ENCODE results near the gene OVCA2.

OVCA2 gene

DNA sequence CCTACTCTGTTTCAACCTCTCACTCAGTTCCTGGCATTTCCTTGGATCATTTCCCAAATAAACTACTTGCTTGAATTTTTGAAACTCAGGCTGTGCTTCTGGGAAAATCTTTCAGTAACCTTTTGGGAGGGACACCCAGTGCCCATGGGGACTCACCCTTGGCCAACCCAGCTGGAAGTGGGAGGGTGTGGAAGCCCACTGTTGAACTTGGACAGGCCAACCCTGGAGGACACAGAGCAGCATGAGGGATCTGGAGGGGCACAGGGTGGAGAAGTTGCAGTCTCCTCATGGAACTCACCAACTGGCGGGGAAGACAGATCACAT, 27.9 kb upstream of the OVCA2 start:
- no peak for DNase-seq (ENCODE audit: low spot score)

DNA sequence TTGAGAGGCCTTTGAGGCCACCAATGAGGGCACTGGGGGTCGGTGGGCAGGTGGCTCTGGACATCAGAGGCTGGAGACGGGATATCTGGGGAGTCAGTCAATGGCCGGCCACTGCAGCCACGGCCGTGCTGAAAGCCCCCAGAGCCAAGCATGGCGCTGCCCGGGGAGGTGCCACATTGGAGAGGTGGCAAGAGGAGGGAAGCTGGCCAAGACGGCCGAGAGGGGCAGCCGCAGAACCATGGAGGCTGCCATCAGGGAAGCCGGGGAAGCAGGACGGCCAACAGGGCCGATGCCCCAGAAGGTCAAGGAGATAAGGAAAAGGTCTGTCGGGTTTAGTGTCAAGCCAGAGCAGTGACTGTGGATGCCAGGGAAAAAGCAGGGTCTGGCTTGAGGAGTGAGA, 26.5 kb upstream of the OVCA2 start:
- no peak for DNase-seq (ENCODE audit: low spot score)

DNA sequence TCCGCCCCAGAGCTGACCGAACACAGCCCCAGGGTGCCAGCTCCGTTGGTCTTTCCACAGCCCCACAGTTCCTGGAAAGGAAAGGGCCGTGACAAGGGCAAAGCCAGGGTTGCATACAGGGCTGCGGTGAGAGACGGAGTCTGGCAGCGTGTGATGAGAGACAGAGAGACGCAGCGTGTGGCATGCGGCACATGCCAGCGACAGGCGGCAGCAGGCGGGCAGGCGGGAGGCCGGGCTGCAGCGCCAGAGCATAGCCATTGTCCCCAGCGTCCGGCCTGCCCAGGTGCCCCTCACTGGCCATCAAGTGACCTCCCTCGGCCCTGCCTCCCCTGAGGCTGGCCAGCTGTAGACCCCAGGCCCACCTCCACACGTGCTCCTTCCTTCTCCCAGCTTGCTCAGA, 25.3 kb upstream of the OVCA2 start:
- no peak for DNase-seq (ENCODE audit: low spot score)

DNA sequence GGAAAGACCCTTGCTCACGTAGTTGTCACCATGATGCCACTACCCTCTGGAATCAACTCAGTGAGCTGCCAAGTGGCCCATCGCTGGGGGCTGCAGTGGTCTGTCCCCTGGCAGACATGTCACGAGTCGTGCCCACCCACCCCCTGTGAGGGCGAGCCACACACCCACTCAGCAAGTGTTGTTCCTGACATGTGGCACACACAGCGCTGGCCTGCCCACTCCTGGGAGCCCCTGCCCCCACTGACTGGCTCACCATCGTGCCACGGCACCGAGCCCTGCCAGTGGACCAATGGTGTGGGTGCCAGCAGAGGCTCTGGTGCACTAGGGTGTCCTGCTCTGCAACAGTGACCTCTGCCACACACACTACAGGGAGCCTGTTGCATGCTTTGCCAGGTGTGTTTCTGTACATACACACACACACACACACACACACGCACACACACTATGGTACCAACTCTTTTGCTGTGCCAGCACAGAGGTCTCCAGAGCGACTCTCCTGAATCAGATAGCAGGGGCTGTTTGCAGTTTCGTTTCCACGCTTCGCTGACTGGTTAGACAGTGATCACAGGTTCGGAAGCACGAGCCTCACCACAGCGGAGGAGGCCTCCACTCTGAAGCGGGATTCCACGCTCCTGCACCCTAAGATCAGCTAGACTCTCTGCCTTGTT, 24.4 kb upstream of the OVCA2 start:
- DNase-seq (ENCODE audit: low spot score) = no peak

DNA sequence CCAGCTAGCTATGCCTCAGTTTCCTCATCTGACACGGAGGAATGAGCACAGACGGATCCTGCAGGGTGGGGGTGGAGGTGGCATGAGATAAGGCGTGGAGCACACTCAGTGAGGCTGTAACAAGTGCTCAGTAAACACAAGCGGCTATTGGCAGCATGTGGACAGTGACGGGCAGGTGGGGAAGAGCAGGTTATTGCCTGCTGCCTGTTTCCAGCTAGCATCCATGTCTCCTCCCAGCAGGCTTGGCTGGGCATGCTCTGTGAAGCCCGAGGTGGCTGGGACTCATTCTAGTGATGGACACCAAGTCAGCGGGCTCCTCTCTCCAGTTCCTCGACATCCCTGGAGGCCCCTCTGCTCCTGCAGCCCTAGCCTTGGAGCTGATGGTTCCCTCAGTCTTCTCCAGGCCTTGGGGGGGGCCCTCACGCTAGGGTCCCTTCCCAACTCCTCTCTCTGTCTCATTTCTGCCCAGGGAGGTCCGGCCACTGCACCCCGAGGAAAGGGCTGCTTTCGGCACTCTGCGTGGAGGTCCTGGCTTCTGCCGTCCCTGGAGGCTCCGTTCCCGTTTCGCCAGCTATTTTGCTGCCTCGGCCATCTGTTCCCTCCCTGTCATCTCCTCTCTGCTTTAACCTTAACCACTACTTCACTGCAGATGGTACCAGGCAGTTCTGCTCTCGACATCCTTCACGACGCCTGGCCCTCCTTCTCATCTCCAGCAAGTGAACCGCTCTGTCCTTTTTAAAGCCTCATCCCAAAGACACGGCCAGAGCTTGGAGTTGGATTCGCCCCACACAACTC, 22.9 kb upstream of the OVCA2 start:
- DNase-seq (ENCODE audit: low spot score) = no peak

DNA sequence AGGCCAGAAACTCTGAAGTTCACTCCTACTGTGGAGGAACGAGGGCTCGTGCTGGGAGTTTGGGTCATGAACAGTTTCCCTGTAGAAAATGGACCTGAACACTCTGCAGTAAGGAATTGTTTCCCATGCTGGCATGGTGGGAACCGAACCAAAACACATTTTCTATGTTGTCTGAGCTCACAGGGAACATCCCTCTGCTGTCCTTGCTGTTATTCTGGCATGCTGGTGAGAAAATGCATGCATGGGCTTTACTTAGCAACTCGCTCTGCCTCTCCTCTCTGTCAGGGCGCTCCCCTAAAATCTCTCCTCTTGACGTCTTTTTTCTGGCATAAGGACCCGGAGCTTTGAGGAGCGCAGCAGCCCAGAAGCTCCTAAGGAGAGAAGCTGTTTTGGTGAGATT, 22.1 kb upstream of the OVCA2 start:
- no peak for DNase-seq (ENCODE audit: low spot score)

DNA sequence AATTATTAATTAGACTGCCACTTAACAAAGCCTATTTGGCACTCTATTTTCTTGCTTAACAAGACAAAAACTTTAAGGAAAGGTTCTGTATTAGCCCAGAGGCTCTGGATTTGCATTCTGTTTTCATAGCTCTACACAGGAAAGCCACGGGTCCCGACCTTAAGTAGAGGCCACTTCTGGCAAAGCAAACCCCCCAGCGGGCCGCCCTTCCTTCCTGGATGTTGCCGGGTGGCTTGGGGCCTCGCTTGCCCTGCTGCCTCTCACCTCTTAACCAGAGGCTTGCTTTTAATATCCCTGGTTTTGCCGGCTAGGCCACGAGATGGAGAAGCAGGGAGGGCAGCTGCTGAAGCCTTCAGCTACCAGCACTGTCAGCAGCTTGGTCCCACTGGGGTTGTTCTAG, 21.1 kb upstream of the OVCA2 start:
- DNase-seq (ENCODE audit: low spot score) = no peak

DNA sequence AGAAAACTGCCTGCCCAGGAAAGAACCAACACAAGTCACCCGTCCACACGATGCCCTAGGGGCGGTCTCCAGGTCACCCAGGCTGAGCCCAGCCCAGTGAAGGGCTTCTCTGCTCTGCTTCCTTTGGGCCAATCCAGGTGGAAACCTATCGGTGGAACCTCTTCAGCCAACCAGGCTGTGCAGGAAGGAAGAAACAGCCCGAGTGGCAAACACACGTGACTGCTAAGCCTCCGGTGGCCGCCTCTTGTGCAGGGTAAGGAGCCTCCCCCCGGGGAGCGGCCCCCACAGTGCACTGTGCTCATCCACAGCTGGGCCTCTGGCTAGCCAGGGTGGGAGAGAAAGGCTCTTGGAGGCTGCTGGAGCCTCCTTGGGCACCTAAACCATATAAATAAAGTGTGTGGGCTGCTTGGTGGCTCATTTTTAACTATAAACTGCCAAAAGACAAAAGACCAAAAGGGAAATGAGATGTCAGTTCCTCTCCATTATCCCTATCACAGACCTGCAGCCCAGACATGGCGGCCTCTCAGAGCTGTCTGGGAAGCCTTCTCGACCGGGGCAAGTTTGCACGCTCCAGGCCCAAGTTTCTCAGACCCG, 19.1 kb upstream of the OVCA2 start:
- no peak for DNase-seq (ENCODE audit: low spot score)

DNA sequence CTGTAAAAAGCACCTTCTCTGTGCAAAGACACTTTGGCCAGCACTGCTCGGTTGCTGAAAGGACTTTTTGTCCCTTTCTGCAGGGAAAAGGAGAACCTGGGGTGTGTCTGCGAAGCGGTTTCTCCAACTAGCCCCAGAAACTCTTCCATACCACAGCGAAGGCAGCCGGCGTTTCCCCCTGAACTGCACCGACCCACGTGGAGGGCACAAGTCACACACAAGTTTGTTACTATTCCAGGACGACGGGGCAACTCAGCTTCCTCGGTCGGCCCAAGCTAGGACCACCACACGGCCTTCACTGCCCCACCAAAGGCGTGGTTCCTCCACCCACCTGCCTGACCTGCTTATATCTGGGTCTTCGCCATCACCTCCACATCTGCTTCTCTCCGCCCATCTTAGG, 18.6 kb upstream of the OVCA2 start:
- DNase-seq (ENCODE audit: low spot score) = no peak

DNA sequence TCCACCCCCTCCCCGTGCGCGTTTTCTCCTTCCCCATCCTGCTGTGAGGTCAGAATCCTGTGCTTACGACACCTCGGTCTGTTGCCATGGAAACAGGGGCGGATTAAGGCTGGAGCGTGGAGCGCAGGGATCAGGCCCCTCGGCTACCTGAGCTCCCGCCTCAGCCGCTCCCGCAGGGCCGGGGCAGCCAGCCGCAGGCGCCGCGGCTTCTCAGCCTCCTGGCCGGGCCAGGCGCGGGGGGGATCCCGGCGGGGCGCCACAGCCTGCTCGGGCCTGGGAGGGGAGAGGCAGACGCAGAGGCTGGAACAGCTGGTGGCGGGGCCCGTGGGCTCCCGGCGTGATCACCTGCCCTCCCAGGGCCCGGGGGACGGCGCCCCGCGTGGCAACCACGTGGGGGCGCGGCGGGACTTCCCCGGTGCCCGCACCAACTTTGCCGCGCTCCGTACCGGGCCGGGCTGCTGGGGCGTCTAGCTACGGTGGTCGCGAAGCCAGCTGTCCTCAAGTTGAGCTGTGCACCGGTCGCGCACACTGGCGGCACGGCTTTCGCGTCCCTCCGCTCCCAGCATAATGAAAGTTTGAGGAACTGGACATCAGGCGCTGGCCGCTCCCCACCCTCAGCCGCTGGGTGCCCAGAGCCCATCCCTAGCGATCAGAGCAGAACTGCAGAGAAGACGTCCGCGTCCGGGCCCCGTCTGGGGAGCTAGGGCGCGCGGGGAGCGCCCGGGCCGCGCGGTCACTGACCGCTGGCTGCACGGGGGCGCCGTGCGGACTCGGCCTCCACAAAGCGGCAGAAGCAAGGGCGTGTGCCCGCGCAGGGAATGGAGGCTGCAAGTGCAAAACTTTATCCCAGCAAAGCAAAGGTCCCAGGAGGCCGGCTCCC, 17.9 kb upstream of the OVCA2 start:
- DNase-seq (ENCODE audit: low spot score) = peak; percentile 29

DNA sequence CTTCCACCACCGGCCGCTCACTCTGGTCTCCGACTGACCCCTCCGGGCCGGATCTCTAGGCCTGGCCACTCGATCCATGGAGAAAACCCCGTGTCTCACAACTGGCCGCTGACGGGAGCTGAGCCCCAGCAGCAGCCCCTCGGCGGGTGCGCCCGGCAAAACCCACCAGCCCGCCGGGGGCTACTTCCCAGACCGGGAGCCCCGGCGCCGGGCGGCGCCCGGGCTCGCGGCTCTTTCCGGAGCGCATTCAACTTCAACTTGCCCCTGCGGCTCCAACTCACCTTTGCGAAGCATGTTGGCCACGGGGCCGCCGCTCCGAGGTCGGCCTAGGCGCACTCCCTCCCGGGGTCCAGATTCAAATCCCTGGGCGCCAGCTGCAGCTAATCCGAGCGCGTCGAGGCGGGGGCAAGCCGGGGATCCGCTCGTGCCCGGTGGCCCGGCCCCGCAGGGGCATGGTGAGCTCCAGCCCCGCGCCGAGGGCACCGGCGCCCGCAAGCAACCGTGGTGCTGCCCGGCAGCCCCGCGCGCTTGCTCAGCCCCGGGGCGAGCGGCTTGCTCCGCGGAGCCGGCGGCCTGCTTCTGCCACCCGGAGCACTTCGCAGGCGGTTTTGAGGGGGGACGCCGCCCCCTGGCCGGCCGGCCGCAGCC, 17.1 kb upstream of the OVCA2 start:
- no peak for DNase-seq (ENCODE audit: low spot score)

DNA sequence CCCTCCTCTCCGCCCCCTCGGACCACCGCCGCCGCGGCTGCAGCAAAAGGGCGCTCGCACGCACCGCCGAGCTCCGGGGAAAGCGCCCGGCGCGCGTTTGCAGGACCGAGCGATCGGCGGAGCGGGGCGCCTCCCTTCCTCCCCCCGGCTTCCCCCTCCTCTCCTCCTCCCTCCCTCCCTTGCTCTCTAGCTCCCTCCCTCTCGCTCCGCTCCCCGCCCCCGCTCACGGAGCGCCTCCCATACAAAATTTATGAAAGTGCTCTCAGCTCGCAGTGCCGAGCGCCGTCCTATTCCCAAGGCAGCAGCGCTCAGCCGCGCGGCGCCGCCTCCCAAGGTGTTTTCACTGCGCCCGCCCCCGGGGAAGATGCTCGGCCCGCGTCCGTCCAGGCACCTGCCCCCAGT, 16.6 kb upstream of the OVCA2 start, which contains the start of gene RTN4RL1:
Gene RTN4RL1, minus strand, starts transcription at position 115 of the 402 bp plus-strand sequence. CDS start 469 bp downstream, outside the sequence.
- peak; percentile 53 for DNase-seq (ENCODE audit: low spot score)

DNA sequence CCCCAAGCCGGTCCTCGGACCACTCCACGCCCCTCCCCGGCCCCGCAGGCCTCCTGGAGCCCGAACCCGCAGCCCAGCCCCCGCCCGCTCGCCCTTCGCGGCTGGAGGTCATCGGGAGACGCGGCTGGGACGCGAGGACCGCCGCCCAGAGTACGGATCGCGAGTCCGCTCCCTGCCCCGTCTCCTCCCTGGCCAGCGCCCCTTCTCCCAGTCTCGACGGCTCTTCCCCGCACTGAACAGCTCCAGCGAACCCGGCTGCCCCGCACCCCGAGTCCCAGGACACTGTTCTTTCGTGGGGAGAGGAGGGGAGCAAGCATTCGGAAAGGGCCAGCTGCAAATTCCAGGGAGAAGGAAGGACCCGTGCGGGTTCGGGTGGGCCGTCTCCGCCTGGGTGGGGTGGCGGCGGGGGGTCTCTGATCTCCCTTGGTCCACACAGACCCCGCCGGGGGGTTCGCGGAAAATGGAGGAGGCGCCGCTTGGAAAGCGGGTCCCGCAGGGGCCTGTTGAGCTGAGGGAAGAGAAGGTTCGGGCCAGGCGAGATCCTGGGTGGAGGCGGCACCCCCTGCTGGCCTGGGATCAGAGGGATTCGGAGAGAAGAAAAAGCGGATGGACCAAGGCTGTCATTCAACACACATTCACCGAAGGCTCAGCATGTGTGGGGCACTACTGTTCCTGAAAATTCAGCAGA, 16.1 kb upstream of the OVCA2 start:
- no peak for DNase-seq (ENCODE audit: low spot score)

DNA sequence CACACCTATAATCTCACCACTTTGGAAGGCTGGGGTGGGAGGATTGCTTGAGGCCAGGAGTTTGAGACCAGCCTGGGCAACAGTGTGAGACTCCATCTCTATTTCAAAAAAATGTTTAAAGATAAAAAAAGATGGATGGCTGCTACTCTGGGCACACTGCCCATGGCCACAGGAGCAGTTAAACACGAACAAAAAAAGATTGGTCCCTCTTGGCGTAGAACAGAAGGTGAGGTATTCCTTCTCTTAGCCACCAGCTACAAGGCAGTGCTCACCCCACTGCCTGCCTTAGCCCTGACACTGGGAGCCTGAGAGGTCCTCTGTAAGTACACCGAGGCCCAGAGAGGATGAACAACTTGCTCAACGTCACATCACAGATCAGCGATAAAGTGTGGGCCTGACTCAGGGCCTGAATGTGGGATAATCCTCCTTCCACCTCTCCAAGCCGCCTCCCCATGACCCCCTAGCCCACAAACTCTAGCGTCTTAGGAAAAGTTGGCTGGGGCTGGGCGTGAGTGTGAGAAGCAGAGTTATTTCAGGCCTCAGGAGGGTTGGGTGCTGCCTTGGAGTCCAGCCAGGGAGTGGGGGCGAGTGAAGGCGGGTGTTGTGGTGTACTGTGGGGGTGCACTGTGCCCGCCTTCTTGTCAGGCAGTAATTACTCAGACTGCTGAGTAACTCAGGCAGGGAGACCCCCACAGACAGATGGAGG, 14.1 kb upstream of the OVCA2 start:
- no peak for DNase-seq (ENCODE audit: low spot score)

DNA sequence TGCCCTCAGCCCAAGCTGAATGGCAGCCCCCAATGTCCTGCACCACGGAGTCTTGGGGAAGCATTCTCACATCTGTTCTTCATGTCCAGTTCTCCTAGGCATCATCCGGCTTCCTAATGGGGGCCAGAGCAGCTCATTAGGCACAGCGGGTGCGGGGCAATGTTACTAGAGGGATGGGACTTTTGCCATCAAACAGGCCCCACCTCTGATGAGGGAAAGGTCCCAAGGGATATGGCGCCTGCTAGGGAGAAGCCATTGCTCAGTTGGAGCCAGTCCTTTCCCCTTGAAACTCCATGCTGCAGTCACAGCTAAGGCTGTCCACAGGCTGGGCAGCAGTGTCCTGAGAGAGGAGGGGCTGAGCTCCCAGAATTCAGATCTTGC, 13.6 kb upstream of the OVCA2 start:
- no peak for DNase-seq (ENCODE audit: low spot score)

DNA sequence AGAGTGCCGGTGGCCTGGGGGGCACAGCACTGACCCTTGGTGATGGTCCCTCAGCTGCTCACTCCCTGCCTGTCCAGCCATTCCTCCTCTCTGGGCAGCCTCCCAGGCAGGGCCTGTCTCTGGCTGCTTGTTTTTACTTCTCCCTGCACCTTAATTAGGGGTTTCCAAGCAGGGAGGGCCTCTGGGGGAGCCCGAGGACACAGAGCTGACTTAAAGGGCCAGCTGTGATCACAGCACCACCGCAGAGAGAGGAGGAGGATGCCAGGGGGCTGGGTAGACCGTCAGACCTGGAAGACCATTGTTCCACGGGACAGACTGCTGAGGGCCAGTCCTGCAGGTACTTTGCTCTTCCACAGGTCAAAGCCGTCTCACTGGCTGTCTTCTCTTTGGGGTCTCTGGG, 13.1 kb upstream of the OVCA2 start:
- DNase-seq (ENCODE audit: low spot score) = no peak

DNA sequence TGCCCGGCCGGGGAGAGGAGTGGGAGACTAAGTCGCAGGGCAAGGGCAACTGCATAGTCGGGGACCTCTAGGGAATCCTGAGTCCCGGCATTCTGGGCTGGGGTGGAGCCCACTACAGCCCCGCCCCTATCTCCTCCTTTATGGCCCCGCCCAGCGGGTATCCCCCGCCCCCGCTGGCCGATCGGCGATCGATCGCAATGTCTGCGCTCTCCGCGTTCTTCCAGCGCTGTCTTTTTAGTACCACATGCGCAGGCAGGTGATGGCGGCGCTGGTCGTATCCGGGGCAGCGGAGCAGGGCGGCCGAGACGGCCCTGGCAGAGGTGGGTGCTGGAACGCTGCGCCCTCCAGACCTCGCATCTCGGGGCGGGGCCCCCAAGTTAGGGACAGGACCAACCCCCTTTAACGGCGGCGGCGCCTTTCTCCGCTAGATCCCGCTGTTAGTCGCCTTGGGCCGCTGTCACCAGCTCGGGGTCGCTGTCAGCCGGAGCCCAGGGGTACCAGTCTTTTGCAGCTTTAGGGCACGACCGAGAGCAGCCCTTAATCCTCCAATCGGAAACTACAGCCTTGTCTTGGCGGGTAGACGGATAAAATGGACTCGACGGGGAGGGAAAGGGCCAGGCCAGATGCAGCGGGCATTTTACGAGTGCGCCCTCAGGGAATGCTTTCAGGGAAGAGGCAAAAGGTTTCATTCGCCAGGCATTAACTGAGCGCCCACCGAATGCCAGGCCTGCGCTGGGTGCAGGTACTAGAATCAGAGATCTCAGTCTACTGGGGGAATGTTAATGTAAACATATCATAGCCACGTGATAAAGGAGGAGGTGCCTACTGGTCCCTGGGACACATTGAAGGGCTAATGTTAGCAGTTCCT, 11.7 kb upstream of the OVCA2 start, which contains the start of gene DPH1:
Gene DPH1, plus strand, starts transcription at position 243 of the 868 bp plus-strand sequence. Its CDS starts 17 bp downstream, at position 260.
- peak; percentile 90 for DNase-seq (ENCODE audit: low spot score)

DNA sequence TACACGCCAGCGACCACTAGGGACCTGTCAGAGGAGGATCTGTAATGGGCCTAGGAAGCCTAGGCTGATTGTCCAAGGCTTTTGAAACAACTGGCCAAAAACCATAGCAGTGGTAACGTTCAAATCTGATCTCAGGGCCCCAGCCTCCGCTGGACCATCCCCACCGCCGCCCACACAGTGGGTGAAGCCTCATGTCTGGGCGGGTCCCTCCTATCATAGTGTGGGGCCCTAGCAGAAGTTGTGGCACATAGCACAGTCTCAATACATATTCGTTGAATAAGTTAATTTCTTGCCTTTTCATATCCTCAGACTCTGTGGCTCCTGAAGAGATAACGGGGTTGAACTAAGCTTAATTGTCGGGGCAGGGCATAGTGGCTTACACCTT, 11.1 kb upstream of the OVCA2 start:
- DNase-seq (ENCODE audit: low spot score) = no peak

DNA sequence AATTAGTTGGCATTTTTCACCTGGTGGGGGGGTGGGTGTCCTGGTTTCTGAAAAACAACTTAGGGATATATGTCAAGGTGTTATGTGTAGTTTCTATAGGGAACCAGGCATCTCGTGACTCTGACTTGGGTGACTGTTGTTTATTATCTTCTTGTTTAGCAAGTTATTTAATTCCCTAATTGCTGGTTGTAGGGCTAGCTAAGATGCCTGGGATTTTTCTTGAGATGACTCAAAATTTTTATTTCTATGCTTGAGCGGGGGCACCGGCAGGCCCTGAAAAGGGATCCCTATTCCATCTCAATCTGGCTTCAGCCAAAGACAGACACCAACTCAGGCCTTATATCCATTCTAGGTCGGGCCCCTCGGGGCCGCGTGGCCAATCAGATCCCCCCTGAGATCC, 8.7 kb upstream of the OVCA2 start:
- no peak for DNase-seq (ENCODE audit: low spot score)

DNA sequence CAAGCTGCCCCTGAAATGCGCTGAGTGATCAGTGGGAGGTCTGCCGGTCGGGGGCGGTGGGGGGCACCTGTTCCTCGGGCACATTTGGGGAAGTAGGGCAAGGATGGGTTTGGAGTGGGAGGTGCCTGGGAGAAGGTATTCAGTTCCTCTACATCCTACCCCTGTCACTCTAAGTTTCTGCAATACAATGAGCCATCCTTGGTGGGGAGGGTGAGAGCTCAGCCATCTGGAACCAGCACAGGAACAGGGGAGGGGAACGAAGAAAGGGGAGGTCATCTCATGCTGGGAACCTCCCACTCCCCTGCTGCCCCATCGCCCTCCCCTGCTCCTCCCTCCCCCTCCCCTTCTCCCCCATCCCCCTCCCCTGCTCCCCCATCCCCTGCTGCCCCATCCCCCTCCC, 7.7 kb upstream of the OVCA2 start:
- DNase-seq (ENCODE audit: low spot score) = no peak

Measured in germinal center (tissue), 1 donor.